Ramos (cell line): ENCODE results near the gene MX1.
"Not testable (repeated sequence)": the region's sequence is repeated elsewhere in the genome, so short reads cannot be mapped to it uniquely, and the experiment has no call there.

Source experiments
- in situ Hi-C: fragments of 300-500 bp; cut with MboI; formaldehyde crosslinking; loops from one replicate; pipeline ENCODE4 v1.14.3; 2022; ENCODE audit warnings: low sequenced_read_pairs; ENCODE audit not compliant: unreplicated experiment

Gene MX1

DNA sequence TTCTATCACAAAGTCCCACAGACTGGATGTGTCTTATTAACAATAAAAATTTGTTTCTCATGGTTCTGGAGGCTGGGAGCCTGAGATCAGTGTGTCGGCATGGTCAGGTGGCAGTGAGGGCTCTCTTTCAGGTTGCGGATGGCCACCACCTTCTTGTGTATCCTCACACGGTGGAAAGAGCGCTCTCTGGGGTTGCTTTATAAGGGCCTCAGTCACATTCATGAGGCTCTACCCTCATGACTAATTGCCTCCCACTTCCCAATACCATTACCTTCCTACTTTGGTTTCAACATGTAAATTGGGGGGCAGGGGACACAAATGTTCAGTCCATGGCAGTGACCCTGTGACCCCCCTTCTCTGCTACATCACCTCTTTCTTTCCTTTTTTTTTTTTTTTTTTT lies 20.7 kb upstream of the MX1 start:
- in situ Hi-C loops, result no loop called here

DNA sequence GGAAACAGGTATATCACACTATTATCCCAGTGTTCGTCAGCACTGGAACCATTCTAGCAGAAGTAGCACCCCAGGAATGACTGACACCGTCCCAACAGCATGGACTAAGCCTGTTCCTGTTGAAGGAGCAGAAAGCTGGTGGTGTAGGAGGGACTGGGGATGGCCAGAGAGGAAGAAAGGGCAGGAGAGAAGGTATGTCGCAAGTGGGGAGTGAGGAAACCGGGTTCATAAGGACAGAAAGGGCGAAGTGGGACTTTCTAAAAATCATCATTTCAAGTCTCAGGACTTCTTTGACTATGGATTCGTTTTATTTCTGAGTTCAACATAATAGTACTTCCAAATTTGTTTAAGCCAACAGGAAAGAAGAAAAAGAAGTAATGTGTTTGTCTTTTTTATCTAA lies 19.7 kb upstream of the MX1 start:
- in situ Hi-C loops, result no loop called here

DNA sequence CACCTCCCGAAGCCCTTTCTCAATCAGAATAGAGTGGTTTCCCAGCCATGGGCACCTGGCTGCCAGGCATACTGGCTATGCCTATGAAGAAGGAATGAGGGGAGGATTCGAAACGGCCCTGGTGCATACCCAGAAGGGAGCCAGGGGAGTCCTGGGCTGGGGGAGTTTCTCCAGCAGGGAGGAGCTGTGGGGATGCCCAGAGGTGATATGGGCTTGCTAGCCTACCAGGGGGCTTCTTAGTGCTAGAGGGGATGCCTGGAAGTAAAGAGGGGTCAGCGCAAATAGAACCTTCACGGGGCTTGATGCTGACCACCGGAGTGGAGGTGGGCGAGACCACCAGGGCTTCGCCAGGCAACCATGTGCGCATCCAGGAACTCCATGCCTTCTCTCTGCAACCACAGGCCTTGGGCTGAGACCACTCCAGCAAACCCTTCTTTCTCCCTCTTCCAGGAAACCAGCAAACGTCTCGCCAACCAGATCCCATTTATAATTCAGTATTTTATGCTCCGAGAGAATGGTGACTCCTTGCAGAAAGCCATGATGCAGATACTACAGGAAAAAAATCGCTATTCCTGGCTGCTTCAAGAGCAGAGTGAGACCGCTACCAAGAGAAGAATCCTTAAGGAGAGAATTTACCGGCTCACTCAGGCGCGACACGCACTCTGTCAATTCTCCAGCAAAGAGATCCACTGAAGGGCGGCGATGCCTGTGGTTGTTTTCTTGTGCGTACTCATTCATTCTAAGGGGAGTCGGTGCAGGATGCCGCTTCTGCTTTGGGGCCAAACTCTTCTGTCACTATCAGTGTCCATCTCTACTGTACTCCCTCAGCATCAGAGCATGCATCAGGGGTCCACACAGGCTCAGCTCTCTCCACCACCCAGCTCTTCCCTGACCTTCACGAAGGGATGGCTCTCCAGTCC lies 18.2 kb upstream of the MX1 start:
- in situ Hi-C loops, result no loop called here

DNA sequence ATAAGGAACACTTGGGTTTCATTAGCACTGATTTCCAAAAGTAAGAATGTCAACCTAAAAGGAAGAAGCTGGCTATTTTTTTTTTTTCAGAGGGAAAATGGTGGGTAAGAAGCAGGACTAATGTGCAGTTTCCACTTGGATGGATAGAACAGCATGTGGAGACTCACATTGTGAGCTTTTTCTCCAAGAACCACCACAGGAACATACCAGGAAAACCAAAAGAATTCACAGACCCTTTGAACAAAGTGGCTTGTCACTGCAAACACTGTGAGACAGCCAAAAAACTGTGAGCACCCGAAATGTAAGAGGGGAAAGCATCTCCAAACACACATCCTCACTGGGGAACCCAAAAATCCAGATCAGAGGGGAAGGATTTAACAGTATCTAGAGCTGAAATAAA lies 15.7 kb upstream of the MX1 start:
- in situ Hi-C loops, result no loop called here

DNA sequence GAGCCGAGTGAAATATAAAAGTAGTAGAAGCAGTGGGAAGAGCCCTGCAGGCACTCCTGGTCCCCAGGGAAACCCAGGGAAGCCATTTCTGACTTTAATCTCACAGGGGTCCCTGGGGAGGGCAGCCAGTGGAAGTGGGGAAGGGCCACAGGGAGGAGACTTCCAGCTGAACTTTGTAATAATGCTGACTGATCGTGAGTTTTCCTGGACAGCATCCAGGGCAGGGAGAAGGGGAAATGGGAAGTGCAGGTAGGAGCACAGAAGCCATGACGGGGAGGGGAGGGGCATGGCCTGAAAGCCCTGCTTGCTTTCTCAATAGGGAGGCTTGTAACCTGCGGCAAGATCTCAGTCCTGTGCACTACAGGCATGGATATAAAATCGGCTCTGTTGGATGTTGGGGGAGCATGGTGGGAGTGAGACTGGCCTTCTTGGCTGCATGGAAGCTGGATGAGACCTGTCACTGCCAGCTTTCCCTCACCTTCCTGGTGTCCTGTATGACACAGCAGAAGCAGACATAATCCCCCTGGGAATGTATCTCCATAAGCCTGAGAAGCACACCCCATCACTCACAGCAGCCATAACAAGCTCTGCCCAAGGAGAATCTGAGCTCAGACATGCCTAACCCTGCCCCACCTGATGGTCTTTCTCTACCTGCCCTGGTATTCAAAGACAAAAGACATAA lies 15.1 kb upstream of the MX1 start:
- in situ Hi-C loops, result no loop called here

DNA sequence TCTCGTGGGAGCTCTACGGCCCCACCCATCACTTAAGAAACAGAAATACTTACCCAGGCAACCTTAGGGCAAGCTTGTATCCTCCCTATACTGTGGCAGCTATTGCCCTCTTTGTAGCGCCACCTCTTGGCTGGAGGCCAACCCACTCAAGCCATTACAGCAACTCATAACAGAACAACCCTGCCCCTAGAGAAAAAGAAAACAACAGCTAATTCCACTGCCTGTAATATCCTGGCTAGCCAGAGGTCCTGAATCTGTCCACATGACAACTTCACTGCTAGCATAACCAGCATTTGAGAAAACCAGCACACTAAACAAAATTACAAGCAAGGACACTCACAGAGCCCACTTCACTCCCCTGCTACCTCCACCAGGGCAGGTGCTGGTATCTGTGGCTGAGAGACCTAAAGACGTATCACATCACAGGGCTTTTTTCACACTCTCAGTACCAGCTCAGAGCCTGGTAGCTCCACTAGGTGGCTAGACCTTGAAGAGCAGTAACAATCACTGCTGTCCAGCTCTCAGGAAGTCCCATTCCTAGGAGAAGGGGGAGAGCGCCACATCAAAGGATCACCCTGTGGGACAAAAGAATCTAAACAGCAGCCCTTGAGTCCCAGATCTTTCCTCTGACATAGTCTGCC lies 14.5 kb upstream of the MX1 start:
- in situ Hi-C loops, result no loop called here

DNA sequence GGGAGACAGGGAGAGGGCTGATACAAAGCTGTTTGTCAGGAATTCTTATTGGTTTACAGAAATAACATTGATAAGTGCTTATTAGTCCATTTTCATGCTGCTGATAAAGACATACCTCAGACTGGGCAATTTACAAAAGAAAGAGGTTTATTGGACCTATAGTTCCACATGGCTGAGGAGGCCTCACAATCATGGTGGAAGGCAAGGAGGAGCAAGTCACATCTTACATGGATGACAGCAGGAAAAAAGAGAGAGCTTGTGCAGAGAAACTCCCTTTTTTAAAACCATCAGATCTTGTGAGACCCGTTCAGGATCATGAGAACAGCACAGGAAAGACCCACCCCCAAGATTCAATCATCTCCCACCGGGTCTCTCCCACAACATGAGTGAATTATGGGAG lies 8.5 kb upstream of the MX1 start:
- in situ Hi-C loops, result not testable (repeated sequence)

DNA sequence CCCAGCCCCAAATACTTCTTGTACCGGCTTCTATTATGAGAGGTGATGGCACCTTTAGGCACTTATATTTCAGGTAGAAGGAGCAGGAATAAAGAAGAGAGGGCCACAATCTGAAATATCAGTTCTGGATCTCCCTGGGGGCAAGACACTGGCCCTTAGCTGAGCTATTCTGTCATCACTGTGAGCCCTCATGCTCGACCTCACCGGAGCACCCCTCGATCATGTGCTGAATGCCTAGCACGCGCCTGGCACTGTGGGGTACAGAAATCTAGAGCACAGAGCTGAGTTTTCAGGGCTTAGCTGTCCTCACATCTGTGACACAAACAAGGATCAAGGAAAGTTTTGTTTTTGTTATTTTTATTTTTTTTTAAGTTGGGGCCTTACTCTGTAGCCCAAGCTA lies 7.6 kb upstream of the MX1 start:
- in situ Hi-C loops, result no loop called here

DNA sequence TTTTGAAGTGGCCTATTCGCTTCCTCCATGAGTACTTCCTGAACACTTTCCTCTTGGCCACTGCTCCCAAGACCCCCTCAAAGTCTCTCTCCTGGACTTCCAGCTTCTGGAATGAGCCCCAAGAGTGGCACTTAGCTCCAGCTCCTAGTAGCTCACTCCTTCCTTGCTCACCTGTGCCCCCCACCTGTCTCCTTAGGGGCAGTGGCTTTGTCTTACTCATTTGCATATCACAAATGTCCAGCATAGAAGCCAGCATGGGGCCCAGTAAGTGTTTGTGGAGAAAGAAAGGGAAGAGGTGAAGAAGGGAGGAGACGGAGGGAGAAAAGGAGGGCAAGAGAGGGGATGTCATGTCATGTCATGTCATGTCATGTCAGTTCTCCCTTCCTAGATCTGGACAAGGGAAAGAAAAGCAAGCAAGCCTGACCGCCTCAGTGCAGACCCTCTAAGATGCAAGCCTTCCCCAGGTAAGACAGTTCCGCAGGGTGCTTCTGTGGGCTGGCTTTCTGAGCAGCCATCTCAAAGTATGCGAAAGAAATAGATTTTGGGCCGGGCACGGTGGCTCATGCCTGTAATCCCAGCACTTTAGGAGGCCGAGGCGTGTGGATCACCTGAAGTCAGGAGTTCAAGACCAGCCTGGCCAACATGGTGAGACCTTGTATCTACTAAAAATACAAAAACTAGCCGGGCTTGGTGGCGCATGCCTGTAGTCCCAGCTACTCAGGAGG lies 6.9 kb upstream of the MX1 start:
- in situ Hi-C loops, result no loop called here

DNA sequence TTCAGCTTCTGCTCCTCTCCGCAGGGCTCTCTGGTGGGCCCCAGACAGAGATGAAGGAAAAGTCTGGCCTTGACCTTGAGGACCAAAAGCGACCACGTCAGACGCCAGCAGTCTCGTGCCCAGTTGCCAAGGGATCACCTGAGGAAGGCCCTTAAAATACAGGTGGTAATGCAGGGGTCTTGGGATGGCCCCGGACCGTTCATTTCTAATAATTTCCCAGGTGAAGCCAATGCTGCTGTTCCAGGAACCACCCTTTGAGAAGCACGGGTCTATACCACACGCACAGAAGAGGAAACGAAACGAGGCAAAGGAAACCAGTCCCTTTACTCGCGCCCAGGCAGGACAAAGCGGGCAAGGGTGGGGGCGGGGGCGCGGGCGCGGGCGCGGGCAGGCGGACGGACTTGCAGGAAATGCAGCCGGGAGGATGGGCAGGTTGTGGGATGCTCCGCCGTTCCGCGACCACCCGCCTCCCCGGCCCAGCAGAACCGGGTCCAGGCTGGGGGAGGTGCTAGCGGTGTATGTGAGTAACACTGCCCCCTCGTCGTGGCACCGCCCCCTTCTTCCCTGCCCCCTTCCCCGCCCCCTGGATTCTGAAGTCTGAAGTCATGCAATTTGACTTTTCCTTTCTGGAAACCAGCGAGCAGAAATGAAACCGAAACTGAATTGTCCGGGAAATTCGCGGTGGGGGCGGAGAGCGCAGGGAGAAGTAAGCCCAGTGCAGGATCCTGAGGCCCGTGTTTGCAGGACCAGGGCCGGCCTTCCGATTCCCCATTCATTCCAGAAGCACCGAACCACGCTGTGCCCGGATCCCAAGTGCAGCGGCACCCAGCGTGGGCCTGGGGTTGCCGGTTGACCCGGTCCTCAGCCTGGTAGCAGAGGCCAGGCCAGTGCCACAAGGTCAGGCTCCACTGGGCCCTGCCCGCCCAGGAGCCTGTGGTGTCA lies 5.8 kb upstream of the MX1 start:
- in situ Hi-C loops, result no loop called here

DNA sequence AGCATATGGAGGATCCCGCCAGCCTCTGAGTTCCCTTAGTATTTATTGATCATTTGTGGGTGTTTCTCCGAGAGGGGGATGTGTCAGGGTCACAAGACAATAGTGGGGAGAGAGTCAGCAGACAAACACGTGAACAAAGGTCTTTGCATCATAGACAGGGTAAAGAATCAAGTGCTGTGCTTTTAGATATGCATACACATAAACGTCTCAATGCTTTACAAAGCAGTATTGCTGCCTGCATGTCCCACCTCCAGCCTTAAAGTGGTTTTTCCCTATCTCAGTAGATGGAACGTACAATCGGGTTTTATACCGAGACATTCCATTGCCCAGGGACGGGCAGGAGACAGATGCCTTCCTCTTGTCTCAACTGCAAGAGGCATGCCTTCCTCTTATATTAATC lies 5.0 kb upstream of the MX1 start:
- in situ Hi-C loops, result not testable (repeated sequence)

DNA sequence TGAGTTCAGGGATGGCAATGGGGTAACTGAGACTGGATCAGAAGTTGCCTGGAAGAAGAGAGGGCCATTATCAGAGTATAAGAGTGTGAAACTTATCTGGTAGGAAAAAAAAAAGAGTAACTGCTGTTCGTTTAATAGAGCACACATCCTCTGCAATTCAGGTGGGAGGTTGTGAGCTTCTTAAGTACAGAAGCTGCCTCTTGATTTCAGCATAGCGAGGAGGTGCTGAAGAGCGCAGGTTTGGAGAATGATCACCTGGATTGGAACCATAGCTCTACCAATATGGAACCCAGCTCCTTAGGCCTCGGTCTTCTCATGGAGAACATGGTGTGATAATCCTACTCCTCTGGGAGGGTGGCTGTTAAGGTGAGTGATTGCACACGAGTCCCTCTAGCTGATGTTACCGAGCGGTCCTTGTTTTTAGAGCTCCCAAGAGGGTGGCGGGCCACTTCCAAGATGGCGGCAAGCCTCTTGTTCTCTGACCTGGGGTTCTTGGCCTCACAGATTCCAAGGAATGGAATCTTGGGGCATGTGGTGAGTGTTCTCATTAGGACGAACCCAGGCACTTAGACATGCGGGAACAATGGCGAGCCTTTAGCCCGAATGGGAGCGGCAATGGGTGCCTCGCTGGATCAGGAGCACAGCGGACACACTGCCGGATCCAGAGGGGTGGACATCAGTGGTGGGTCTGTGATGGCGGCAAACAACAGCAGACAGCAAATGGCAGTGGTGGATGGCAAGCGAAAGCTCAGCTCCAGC lies 3.3 kb upstream of the MX1 start:
- in situ Hi-C loops, result no loop called here

DNA sequence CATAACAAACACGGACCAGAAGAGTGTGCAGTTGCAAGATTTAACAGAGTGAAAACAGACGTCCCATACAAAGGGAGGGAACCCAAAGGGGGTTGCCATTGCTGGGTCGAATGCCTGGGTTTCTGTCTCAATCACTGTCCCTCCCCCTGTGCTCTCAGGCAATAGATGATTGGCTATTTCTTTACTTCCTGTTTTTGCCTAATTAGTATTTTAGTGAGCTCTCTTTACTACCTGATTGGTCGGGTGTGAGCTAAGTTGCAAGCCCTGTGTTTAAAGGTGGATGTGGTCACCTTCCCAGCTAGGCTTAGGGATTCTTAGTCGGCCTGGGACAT lies 2.8 kb upstream of the MX1 start:
- in situ Hi-C loops, result not testable (repeated sequence)

DNA sequence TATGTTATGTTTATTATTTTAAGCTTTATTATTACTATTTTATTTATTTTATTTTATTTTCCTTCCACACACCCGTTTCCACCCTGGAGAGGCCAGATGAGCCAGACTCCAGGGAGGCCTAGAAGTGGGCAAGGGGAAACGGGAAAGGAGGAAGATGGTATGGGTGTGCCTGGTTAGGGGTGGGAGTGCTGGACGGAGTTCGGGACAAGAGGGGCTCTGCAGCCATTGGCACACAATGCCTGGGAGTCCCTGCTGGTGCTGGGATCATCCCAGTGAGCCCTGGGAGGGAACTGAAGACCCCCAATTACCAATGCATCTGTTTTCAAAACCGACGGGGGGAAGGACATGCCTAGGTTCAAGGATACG lies 468 bp upstream of the MX1 start:
- in situ Hi-C loops, result no loop called here

DNA sequence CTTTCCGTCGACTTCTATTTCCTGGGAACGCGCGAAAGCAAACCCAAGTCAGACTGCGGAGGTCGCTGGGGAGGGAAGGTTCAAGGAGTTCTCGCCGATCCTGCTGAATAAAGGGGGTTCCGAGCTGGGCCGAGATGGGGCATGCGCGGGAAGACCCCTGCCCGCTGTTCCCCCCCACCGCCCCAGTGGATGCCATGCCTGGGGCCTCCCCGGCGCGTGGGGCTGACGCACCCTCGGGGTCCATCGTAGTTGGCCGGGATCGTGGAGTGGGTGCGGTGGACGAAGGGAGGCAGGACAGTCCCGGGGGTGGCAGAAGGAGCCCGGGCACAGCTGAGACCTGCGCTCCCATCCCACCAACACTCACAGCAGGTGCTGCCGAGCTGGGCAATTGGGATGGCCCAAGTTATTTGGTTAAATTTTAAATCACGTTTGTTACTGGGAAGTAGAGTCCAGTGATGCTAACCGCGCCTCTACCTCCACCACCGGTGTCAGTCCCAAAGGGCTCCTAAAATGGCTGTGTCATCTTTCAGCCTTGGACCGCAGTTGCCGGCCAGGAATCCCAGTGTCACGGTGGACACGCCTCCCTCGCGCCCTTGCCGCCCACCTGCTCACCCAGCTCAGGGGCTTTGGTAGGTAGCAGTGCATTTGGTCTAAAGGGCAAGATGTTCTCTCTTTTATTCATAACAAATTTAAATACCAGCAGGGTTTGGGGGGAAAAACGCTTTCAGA lies 801 bp downstream of the MX1 start:
- in situ Hi-C loops, result no loop called here

DNA sequence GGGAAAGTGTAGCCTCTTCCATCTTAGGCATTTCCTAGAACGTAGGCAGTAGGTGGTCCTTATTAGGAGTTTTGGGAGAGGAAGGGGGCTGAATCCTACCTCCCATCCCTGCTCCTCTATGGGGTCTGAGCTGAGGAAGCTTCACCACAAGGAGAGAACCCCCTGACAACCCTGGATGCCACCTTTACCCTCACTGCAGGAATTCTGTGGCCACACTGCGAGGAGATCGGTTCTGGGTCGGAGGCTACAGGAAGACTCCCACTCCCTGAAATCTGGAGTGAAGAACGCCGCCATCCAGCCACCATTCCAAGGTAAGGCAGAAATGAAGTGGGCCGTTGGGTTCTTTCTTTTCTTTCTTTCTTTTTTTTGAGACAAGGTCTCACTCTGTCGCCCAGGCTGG lies 1.5 kb downstream of the MX1 start:
- in situ Hi-C loops, result no loop called here

DNA sequence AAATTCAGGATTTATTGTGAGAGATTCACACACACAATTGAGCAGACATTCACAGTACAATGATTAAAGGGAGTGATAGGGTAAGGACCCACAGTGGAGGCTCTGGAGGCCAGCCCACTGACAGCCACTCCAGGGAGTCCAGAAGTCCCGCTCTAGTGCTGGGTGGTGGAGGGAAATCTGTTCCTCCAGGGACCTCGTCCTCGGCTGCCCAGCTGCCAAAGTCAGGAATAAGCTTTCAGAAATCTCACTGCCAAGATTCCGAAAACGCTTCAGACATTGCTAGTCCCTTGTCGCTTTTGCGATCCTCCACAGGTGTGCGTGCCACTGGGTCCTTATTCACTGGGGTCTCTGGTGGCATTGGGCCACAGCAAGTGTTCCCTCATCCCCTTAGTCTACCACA lies 2.3 kb downstream of the MX1 start:
- in situ Hi-C loops, result no loop called here

DNA sequence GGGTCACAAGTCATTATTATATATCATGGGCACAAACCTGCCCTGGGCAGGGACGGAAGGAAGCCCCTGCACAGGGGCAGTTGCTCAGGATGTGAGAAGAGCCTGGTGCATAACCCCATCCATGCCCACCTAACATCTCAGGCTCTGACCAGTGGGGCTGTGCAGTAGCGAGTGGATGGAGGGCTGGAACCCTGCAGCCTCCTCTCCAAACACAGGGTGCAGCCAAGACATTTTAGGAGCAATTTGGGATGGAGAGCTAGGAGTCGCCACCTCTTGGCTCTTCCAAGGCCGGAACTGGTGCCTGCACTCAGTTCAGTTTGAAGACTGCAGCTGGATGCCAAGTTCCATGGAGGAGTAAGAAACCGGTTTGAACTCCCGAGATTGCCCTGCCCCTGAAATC lies 2.8 kb downstream of the MX1 start:
- in situ Hi-C loops, result no loop called here
